22Rv1 (cell line): ENCODE measurements around the gene TRMT10A.

ENCODE experiments used
- CTCF ChIP-seq: fragments of 450-650 bp; IDR thresholded peaks from 2 replicates; pipeline ENCODE4 v1.5.1; 2017; ENCODE audit warnings: mild to moderate bottlenecking
- ZFX ChIP-seq: fragments of 450-650 bp; IDR thresholded peaks from 2 replicates; pipeline ENCODE4 v1.6.1; 2017; ENCODE audit warnings: antibody characterized with exemption, borderline replicate concordance

DNA sequence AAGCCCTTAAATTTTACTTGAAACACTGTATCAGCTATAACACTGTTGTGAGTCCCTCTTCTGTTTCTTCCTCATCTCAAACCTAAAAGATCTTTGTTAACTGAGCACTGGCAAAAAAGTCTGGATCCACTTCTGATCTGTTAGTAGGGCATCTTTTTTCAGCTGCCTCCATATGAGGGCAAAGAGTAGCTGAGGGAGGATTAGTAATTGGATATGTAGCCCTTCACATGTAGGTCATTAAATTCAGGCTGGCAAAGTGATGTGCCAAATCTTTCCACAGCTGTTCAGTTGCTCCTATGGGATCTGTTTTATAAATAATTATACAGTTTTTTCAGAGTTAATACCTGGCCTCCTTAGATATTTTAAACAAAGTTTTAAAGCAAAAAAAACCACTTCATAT is 1.1 kb upstream of the TRMT10A start:
- TF ChIP-seq CTCF (no peak), ZFX (no peak)
